Endodermal cell (in vitro differentiated cells): Measurements from ENCODE around the gene TBCC. TPM values are rescaled to one million over a fixed set of nuclear protein-coding genes. Genes with fewer than 3 reads are reported as not detected.

Experiments used
- DNase-seq: peaks from one replicate; pipeline ENCODE4 v3.0.0-alpha.2; 2017
- H3K27ac ChIP-seq: 2 replicates; pipeline ENCODE4 v1.5.1; 2013; ENCODE audit warnings: mild to moderate bottlenecking, low read depth, low read length, moderate library complexity
- H3K27me3 ChIP-seq: 2 replicates; pipeline ENCODE4 v1.6.1; 2013; ENCODE audit warnings: mild to moderate bottlenecking, low read length, moderate library complexity; ENCODE audit not compliant: insufficient read depth, control insufficient read depth, poor library complexity, severe bottlenecking
- H3K36me3 ChIP-seq: 2 replicates; pipeline ENCODE4 v1.7.0; 2013; ENCODE audit warnings: mild to moderate bottlenecking, low read length, moderate library complexity; ENCODE audit not compliant: control insufficient read depth, insufficient read depth
- H3K4me1 ChIP-seq: one replicate; pipeline ENCODE4 v1.7.0; 2013; ENCODE audit warnings: low read length; ENCODE audit not compliant: control insufficient read depth, insufficient read depth
- H3K4me3 ChIP-seq: 2 replicates; pipeline ENCODE4 v1.5.1; 2013; ENCODE audit warnings: mild to moderate bottlenecking, low read length, moderate library complexity
- H3K9ac ChIP-seq: 2 replicates; pipeline ENCODE4 v1.6.1; 2013; ENCODE audit warnings: mild to moderate bottlenecking, low read length, moderate library complexity; ENCODE audit not compliant: poor library complexity, severe bottlenecking; ENCODE audit errors: extremely low read depth
- H3K9me3 ChIP-seq: 2 replicates; pipeline ENCODE4 v1.6.1; 2013; ENCODE audit warnings: mild to moderate bottlenecking, low read length, moderate library complexity; ENCODE audit not compliant: control insufficient read depth
- H3K27ac Mint-ChIP-seq: 2 replicates; pipeline ENCODE4 v1.8.0; 2020; ENCODE audit warnings: mixed read lengths
- H3K27me3 Mint-ChIP-seq: 2 replicates; pipeline ENCODE4 v1.8.0; 2021; ENCODE audit warnings: mild to moderate bottlenecking, mixed read lengths; ENCODE audit not compliant: insufficient read depth
- H3K36me3 Mint-ChIP-seq: 2 replicates; pipeline ENCODE4 v1.8.0; 2020; ENCODE audit warnings: low read depth, mixed read lengths
- H3K4me1 Mint-ChIP-seq: 2 replicates; pipeline ENCODE4 v1.8.0; 2020; ENCODE audit warnings: mixed read lengths
- H3K4me3 Mint-ChIP-seq: 2 replicates; pipeline ENCODE4 v1.8.0; 2020; ENCODE audit warnings: mild to moderate bottlenecking, moderate library complexity, mixed read lengths
- H3K9me3 Mint-ChIP-seq: 2 replicates; pipeline ENCODE4 v1.8.0; 2020; ENCODE audit warnings: mild to moderate bottlenecking, mixed read lengths
- CTCF ChIP-seq: fragments of 200-600 bp; sonication (generic); conservative IDR thresholded peaks from 2 replicates; pipeline ENCODE4 v1.5.0; 2021; ENCODE audit warnings: antibody characterized with exemption, mild to moderate bottlenecking
- WGBS, 2 experiments: methylation state at CpG; one replicate each; pipeline versions ENCODE4 v1.1.5 to v1.1.7; 2013; ENCODE audit warnings: missing lambda C conversion rate in 2 of 2, mixed read lengths in 1 of 2; ENCODE audit not compliant: insufficient coverage in 1 of 2, insufficient read length in 1 of 2; 5-methylcytosine and 5-hydroxymethylcytosine counted together
- total RNA-seq, 2 donors: library from RNA; stranded (reverse); fragmentation: NEBNext Ultra II Directional in 1 of 2; extraction: Animal tissue kit (Norgen Biotek cat#: 25700) in 1 of 2; gene quantifications; 2 replicates in 1 of 2; 3 replicates in 1 of 2; pipeline ENCODE4 v1.2.1, GENCODE V29; 2021

The TBCC gene
- total RNA-seq, 2 donors from 2014 or later = 16.7 to 21.9 TPM

DNA sequence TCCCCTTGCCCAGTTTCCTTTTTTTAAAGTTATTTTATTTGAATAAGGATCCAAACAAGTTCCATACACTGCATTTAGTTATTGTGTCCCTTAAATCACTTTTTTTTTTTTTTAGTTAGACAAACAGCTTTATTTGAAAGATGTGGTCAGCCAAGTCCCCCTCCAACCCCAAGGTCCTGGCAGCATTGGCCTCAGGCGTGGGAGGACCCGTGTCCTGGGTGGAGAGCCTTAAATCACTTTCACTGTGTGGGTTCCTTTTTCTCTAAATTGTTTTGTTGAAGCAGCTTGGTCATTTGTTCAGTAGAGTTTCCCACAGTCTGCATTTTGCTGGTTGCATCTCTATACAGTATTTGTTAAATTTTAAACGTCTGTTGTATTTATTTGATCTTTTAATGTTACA, 5.2 kb upstream of the TBCC start:
- no peak overlapping the region for H3K27ac Mint-ChIP-seq
- no peak overlapping the region for H3K9ac ChIP-seq
- no peak overlapping the region for H3K27ac ChIP-seq
- no peak for DNase-seq
- TF ChIP-seq CTCF = no peak
- H3K36me3 Mint-ChIP-seq = peaks cover 7% of the 10 kb centered on the region
- no peaks in the 10 kb centered on the region for H3K27me3 Mint-ChIP-seq
- H3K4me1 Mint-ChIP-seq = peaks cover 17% of the 10 kb centered on the region
- WGBS, 2 experiments = 92 to 100% methylated on average over 3 of the region's 3 CpGs
- no peaks in the 10 kb centered on the region for H3K9me3 Mint-ChIP-seq
- no peaks in the 10 kb centered on the region for H3K4me1 ChIP-seq
- no peaks in the 10 kb centered on the region for H3K9me3 ChIP-seq
- no peak overlapping the region for H3K4me3 ChIP-seq
- no peaks in the 10 kb centered on the region for H3K36me3 ChIP-seq
- H3K27me3 ChIP-seq = no peaks in the 10 kb centered on the region
- H3K4me3 Mint-ChIP-seq = no peak overlapping the region

- Mint-ChIP-seq H3K27me3 (no peaks in the 10 kb centered on the region), H3K27ac (no peak overlapping the region), H3K9me3 (no peaks in the 10 kb centered on the region), H3K4me1 (peaks cover 14% of the 10 kb centered on the region), H3K4me3 (peak overlapping the region; percentile 81), H3K36me3 (peaks cover 6% of the 10 kb centered on the region)
- Histone ChIP-seq H3K27ac (no peak overlapping the region), H3K9ac (no peak overlapping the region), H3K27me3 (no peaks in the 10 kb centered on the region), H3K36me3 (no peaks in the 10 kb centered on the region), H3K4me1 (no peaks in the 10 kb centered on the region), H3K9me3 (no peaks in the 10 kb centered on the region), H3K4me3 (no peak overlapping the region)
- no peak for TF ChIP-seq CTCF
- 83 to 87% methylated on average over 6 to 8 of the region's 8 CpGs for WGBS, 2 experiments
- no peak for DNase-seq
Measured at GRCh38 chr6:42748203-42748898, 2.4 kb upstream of the TBCC start.

- Mint-ChIP-seq H3K27me3 (no peaks in the 10 kb centered on the region), H3K9me3 (no peaks in the 10 kb centered on the region), H3K4me1 (peaks cover 14% of the 10 kb centered on the region), H3K27ac (peak overlapping the region; percentile 90), H3K36me3 (peaks cover 3% of the 10 kb centered on the region), H3K4me3 (peak overlapping the region; percentile 81)
- Histone ChIP-seq H3K9ac (peak overlapping the region; percentile 92), H3K4me3 (peak overlapping the region; percentile 96), H3K36me3 (no peaks in the 10 kb centered on the region), H3K27ac (peak overlapping the region; percentile 95), H3K4me1 (no peaks in the 10 kb centered on the region), H3K27me3 (no peaks in the 10 kb centered on the region), H3K9me3 (no peaks in the 10 kb centered on the region)
- peak; percentile 96 for DNase-seq
- TF ChIP-seq CTCF = no peak
- 0 to 1% methylated on average over 23 to 53 of the region's 55 CpGs for WGBS, 2 experiments
Measured at GRCh38 chr6:42746463-42747391, 824 bp upstream of the TBCC start.
